Measurements from ENCODE around the gene ZMIZ1. TPM values are rescaled to one million over a fixed set of nuclear protein-coding genes. Genes with fewer than 3 reads are reported as not detected.
A peak's percentile ranks its signal among the peaks of the same experiment; 100 is the strongest.

Gene ZMIZ1
- total RNA-seq, 1 experiment from 2014 or later = 35.8 TPM

- Histone ChIP-seq H3K4me3 (ENCODE audit: low read depth, low read length, poor library complexity, severe bottlenecking) (peak overlapping the region; percentile 86), H3K9me3 (ENCODE audit: low read depth, low read length, poor library complexity, severe bottlenecking) (no peaks in the 10 kb centered on the region), H3K4me1 (ENCODE audit: insufficient read depth, low read length, poor library complexity, severe bottlenecking) (peaks cover 43% of the 10 kb centered on the region), H3K36me3 (ENCODE audit: insufficient read depth, low read length, poor library complexity, severe bottlenecking) (no peaks in the 10 kb centered on the region), H3K27ac (ENCODE audit: low read depth, low read length, poor library complexity, severe bottlenecking) (peak overlapping the region; percentile 53), H3K27me3 (replicated peaks; ENCODE audit: insufficient read depth, low read depth, low read length, poor library complexity) (no peaks in the 10 kb centered on the region)
- TF ChIP-seq CTCF (conservative IDR thresholded peaks at IDR 0.05; ENCODE audit: low read depth, low read length) = no peak
- no TSS peak for BruUV-seq (replicated peaks)
- intact Hi-C loops (cut with micrococcal nuclease; ENCODE audit: unreplicated experiment) = loop anchor here (5.0 kb wide), 1 partner anchor 42 kb away; no protein-coding TSS in a partner anchor
- ChIA-PET CTCF (no interaction called here), POLR2A (ENCODE audit: low non-redundant PET) (no interaction called here)
- DNase-seq (ENCODE audit: low spot score) = peak; percentile 78
Measured at GRCh38 chr10:79070606-79071395, 2.0 kb downstream of the ZMIZ1 start.

- POLR2A ChIA-PET (ENCODE audit: low non-redundant PET) = no interaction called here
- no TSS peak for BruUV-seq (replicated peaks)
- Histone ChIP-seq H3K4me3 (ENCODE audit: low read depth, low read length, poor library complexity, severe bottlenecking) (peak overlapping the region; percentile 86), H3K36me3 (ENCODE audit: insufficient read depth, low read length, poor library complexity, severe bottlenecking) (no peaks in the 10 kb centered on the region), H3K4me1 (ENCODE audit: insufficient read depth, low read length, poor library complexity, severe bottlenecking) (peaks cover 46% of the 10 kb centered on the region), H3K9me3 (ENCODE audit: low read depth, low read length, poor library complexity, severe bottlenecking) (no peaks in the 10 kb centered on the region), H3K27ac (ENCODE audit: low read depth, low read length, poor library complexity, severe bottlenecking) (peak overlapping the region; percentile 53), H3K27me3 (replicated peaks; ENCODE audit: insufficient read depth, low read depth, low read length, poor library complexity) (no peaks in the 10 kb centered on the region)
- no peak for TF ChIP-seq EZH2 (IDR thresholded peaks at IDR 0.05; ENCODE audit: borderline replicate concordance, low read depth, low read length, poor library complexity, severe bottlenecking)
- no peak for TF ChIP-seq CTCF (conservative IDR thresholded peaks at IDR 0.05; ENCODE audit: low read depth, low read length)
- CTCF ChIA-PET = no interaction called here
- intact Hi-C loops (cut with micrococcal nuclease; ENCODE audit: unreplicated experiment) = loop anchor here (5.0 kb wide), 1 partner anchor 41 kb away; no protein-coding TSS in a partner anchor
- DNase-seq (ENCODE audit: low spot score) = no peak
Measured at GRCh38 chr10:79071396-79071923, 2.7 kb downstream of the ZMIZ1 start.

- H3K27ac ChIP-seq (ENCODE audit: low read depth, low read length, poor library complexity, severe bottlenecking) = no peak overlapping the region
- POLR2A ChIA-PET (ENCODE audit: low non-redundant PET) = no interaction called here
- H3K27me3 ChIP-seq (replicated peaks; ENCODE audit: insufficient read depth, low read depth, low read length, poor library complexity) = no peaks in the 10 kb centered on the region
- H3K4me1 ChIP-seq (ENCODE audit: insufficient read depth, low read length, poor library complexity, severe bottlenecking) = peaks cover 46% of the 10 kb centered on the region
- BruUV-seq (replicated peaks) = no TSS peak
- no peaks in the 10 kb centered on the region for H3K36me3 ChIP-seq (ENCODE audit: insufficient read depth, low read length, poor library complexity, severe bottlenecking)
- no peak overlapping the region for H3K4me3 ChIP-seq (ENCODE audit: low read depth, low read length, poor library complexity, severe bottlenecking)
- no peak for TF ChIP-seq EZH2 (IDR thresholded peaks at IDR 0.05; ENCODE audit: borderline replicate concordance, low read depth, low read length, poor library complexity, severe bottlenecking)
- no peak for TF ChIP-seq CTCF (conservative IDR thresholded peaks at IDR 0.05; ENCODE audit: low read depth, low read length)
- no peak for DNase-seq (ENCODE audit: low spot score)
- CTCF ChIA-PET = no interaction called here
- H3K9me3 ChIP-seq (ENCODE audit: low read depth, low read length, poor library complexity, severe bottlenecking) = no peaks in the 10 kb centered on the region
- intact Hi-C loops (cut with micrococcal nuclease; ENCODE audit: unreplicated experiment) = loop anchor here (5.0 kb wide), 1 partner anchor 40 kb away; no protein-coding TSS in a partner anchor
Measured at GRCh38 chr10:79072041-79072441, 3.3 kb downstream of the ZMIZ1 start.
